Measurements from ENCODE around the gene DHRS13.
"Not testable (repeated sequence)": the region's sequence is repeated elsewhere in the genome, so short reads cannot be mapped to it uniquely, and the experiment has no call there.

DHRS13 gene

DNA sequence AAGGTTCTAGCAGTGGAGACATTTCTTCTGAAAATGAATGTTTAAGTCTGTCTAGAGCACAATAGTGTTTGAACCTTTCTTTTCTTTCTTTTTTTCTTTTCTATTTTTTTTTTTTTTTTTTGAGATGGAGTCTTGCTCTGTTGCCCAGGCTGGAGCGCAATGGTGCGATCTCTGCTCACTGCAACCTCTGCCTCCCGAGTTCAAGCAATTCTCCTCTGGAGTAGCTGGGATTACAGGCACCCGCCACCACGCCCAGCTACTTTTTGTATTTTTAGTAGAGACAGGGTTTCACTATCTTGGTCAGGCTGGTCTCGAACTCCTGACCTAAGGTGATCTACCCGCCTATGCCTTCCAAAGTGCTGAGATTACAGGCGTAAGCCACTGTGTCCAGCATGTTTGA is 31.6 kb upstream of the DHRS13 start:
- DNase-seq, result not testable (repeated sequence)

DNA sequence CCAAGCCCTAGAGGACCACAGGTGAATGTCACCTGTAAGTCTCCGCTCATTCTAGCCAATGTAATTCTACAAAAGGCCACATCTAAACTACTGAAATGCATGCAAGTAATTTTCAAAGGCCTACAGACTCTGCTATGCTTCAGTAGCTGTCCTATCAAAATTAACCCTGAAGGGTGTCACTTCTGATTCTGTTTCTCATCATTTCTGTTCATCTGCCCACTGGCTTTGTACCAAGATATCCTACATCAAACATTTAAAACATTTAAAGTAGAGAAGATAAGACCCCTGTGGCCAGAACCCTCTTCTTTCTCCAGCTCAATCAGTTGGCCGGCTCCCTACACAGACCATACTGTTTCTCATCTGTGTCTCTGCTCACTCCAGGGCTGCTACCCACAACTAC is 26.9 kb upstream of the DHRS13 start:
- DNase-seq, result no peak

GRCh38 chr17:28928061-28928460 is 25.2 kb upstream of the DHRS13 start:
- no peak for DNase-seq

DNA sequence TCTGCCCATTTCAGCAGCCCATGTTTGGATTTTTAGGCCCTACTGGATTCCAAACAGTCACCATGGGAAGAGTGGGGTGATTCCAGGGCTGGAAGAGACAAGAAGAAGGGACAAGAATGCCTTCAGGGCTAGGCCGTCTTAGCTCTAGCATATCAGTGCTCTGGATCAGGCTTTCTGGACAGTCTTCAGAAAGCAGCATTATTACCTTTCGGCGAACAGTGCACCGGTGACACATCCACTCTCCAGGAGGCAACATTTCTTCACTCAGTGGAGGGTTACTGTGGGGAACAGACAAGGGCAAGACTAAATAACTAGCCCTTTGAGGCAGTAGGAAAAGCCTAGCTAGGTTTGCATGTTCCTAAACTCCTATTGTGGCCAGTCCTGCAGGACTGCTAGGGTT is 23.9 kb upstream of the DHRS13 start:
- no peak for DNase-seq

- DNase-seq, result no peak
Observed at GRCh38 chr17:28926366-28926765, 23.5 kb upstream of the DHRS13 start.

DNA sequence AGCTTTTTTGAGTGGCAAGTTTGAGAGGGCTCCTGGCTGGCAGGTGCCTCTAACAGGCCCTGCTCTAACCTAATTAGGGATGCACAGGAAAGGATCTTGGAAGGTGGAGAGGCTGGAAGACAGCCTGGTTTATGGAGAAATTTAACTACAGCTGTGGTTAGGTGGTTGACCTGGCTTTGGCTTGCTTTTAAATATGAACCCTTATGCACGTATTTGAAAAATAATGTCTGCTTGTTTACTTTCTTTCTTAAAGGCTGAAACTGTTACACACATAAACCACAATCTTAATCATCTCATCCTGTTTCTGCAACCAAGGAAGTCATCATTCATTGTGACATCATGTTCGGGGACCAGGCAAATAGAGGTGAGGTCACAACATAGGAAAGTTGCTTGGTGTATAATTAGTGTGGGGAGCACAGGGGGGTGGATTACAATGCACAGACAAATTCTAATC is 23.1 kb upstream of the DHRS13 start:
- DNase-seq, result no peak

DNA sequence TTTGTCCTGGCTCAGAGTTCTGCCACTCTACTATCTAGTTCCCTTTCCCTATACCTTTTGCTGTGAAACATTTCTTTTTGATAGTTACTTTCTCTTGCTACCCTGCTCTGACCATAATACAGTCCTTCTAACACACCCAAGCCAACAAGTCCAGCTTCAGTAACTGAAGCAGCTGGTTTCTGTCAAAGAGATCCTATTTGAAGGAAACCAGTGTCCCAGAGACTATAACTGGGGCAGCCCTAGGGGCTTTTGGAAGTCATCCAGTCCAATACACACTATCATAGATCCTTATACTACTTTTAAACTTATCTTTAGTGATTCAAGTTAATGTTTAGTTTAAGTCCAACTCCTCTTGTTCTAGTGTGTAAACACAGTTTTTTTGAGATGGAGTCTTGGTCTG is 17.3 kb upstream of the DHRS13 start:
- no peak for DNase-seq

DNA sequence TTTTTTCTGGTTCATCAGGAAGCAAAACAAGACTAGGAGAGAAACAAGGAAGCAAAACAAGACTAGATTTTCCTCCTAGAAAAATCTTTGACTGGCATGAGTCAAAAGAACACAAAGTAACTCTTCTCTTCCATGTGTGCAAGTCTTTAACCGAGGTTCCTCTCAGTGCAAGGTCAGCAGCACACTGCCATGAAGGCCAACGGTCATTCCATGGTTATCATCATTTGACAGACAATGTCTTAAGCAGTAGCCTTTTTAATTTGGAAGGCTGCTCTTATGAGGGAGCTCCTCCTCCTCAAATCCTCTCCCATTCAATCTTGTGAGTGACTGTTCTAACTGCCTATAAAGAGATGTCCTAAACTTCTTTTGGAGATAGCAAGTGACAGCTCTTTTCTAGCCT is 15.4 kb upstream of the DHRS13 start:
- DNase-seq, result no peak

DNA sequence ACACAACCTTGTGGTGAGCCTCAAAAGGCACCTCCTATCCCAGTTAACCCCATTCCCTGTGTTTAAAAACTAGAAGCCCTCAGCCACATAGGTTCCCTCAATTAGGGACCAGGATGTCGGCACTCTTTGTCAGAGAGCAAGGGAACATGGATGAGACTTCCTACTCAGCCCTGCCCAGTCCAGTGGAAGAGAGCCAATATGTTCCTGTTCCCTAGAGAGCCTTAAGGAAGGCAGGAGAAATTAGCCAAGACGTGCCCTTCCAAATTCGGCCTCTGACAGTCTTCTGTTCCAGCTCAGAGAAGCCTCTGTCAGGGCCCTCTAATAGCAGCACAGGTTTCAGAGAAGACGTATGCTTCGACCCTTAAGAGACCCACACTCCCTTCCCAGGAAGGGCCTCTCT is 14.6 kb upstream of the DHRS13 start:
- no peak for DNase-seq

- DNase-seq, result no peak
Observed at GRCh38 chr17:28917029-28917428, 14.2 kb upstream of the DHRS13 start.

DNA sequence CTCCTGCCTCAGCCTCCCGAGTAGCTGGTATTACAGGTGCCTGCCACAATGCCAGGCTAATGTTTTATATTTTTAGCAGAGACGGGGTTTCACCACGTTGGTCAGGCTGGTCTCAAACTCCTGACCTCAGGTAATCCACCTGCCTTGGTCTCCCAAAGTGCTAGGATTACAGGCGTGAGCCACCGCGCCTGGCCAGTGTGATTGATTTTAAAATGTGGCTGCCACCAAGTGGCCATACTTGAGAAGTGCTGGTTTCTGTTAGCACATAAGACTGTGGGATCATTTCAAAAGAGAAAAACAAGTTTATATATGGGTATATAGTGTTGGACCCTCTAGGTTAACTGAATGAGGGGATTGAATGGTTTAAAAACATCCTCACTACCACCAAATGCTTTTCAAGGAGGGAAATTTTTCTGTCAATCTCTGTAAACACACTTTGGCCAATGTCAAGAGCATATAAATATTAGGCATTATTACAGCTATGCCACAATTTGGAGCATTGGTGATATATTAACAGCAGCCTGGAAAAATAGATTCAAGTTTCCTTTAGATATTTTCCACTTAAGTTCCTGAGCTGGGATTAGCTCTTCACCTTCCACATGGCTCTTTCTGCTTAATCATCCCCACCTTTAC is 13.5 kb upstream of the DHRS13 start:
- no peak for DNase-seq

DNA sequence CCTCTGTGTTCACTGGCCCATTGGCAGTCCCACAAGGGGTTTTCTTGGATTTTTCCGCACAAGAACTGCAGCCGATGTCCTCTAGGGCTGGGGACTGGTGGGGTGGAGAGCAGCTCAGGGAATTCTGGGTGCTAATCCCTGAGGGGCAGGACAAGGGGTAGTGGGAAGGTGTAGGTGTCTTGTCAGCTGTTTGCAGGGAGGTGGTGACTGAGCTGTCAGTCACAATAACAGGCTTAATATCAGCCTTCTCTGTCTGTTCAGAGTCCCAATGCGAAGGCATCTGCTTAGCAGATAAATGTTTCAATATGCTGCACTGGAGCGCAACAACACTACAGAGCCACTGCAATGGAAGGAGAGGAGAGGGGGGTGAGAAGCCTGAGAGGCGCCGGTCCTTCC is 10.1 kb upstream of the DHRS13 start:
- no peak for DNase-seq

- DNase-seq, result no peak
Observed at GRCh38 chr17:28912281-28912937, 9.5 kb upstream of the DHRS13 start.

GRCh38 chr17:28911411-28912045 is 8.6 kb upstream of the DHRS13 start:
- no peak for DNase-seq

- no peak for DNase-seq
Observed at GRCh38 chr17:28910534-28910933, 7.7 kb upstream of the DHRS13 start.

DNA sequence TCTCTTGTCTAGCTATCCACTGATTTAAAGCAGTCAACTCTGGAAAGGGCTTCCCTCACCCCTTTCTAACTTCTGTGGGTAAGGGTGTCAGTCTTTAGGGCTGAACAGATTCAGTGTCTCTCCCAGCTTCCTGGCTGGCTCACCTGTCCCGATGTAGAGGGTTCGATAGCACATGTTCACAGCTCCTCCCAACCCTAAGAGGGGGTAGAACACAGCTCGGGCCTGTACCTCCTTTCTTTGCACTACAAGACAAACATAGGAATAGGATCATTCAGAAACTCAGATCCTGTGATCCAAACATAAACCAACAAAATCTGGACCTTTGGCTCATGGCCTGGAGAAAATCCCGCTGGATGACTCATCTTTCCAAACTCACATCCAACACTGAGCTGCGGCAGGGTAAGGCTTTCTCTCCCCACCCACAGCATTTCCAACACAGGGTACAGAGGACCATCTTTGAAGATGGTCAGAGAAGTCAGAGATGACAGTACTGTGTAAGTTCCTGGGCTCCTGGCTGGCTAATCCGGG is 5.8 kb upstream of the DHRS13 start:
- DNase-seq, result no peak

- DNase-seq, result no peak
Observed at GRCh38 chr17:28907709-28908475, 5.0 kb upstream of the DHRS13 start.

DNA sequence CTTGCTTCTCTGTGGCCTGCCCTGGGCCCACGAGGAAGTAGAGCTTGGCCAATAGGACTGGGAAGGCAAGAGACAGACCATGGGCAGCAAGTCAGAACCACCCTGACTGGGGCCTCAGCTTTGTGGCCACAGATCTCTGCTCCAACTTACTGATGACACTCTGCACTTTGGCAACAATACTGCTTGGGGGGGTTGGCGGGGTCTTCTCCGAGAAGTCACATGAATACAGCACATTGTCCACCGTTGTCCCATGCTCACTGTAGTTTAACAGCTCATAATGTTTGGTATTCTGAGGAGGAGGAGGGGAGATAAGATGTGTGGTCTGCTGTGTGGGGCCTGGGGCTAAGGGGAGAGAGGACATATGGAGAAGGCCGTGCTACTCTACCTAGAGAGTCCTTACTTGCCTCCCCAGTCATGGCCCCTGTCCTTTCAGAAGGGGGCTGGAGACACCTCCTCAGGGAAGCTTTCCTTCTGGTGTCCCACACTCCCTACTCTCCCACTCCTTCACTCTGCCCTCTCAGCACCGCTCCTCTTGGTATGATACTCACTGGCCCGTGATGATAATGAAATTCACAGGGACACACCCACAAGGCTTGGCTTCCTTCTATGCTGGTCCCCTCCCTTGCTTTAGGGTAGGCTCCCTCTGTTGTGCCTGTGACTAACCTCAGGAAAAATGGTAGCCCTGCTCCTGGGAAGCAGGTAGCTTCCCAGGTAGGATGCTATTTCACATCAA is 4.0 kb upstream of the DHRS13 start:
- no peak for DNase-seq

GRCh38 chr17:28906276-28906675 is 3.4 kb upstream of the DHRS13 start:
- DNase-seq, result no peak

- DNase-seq, result no peak
Observed at GRCh38 chr17:28904800-28905199, 1.9 kb upstream of the DHRS13 start.

DNA sequence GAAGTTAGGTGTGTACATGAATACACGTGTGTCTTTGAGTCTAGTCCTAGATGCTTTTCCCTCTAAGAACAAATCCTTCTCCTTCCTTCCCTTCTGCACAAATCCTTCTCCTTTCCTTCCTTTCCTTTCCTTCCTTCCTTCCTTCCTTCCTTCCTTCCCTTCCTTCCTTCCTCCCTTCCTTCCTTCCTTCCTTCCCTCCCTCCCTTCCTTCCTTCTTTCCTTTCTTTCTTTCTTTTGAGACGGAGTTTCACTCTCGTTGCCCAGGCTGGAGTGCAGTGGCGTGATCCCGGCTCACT is 615 bp upstream of the DHRS13 start:
- not testable (repeated sequence) for DNase-seq

DNA sequence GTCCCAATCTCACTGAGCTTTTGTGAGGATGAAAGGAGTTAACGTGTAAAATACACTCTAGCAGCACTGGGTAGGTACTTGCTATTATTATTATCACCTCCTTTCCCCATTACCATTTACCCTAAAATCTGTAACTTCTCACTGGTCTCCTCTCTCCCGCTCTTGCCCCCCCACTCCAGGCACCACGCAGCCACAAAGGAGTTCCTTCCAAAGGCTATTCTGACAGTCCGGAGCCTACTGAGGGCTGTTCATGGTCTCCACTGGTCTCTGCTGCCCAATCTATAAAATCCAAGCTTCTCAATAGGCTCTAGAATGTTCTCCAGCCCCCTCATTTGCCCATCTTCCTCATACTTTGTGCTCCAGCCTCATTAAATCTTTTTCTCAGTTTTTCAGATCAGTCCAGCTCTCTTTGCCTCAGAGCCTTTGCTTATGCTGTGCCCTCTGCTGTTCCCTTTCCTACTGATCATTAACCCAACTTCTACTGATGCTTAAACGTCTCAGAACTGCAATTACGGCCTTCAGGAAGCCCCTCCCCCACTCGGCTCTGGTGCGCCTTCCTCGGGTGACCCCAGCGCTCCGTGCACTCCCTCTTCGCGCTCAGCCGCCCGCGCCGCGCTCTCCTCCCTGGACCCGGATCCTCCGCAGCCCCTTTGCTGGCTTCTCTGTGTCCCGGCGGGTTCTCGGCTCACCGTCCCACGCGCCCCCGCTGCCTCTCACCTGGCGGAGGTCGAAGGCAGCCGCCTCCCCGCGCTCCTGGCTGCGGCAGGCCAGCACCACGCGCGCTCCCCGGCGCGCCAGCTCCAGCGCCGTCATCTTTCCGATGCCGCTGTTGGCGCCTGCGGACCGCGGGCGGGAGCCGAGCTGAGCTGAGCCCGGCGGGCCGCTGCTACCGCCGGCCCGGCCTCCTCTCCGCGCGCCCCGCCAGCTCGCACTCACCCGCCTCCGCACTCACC is 737 bp downstream of the DHRS13 start:
- no peak for DNase-seq

All from NCI-H2081 treated with DMSO at 0.1 percent for 48 hours (cell line).